A673 (cell line): ENCODE data around the gene NQO1. TPM values are rescaled to one million over a fixed set of nuclear protein-coding genes. Genes with fewer than 3 reads are reported as not detected.

Source experiments
- BruUV-seq: library from RNA; stranded (reverse); fragments of 400-500 nt; replicated peaks from 2 replicates; lab custom pipeline; 2021; lab: Mats Ljungman, UMichigan
- CTCF ChIA-PET: fragments of 300-600 bp; sonication (Branson Sonifier 250); formaldehyde crosslinking; loops from one replicate; lab custom pipeline; 2022; ENCODE audit warnings: antibody characterized with exemption; lab: Charles Lee
- POLR2A ChIA-PET: fragments of 300-600 bp; sonication (Branson Sonifier 250); formaldehyde crosslinking; loops from one replicate; lab custom pipeline; 2022; ENCODE audit warnings: antibody characterized with exemption; ENCODE audit not compliant: low non-redundant PET; lab: Charles Lee
- DNase-seq: peaks from one replicate; pipeline ENCODE4 v3.0.0-alpha.2; 2015; ENCODE audit warnings: low spot score
- H3K27ac ChIP-seq: fragments of 200-600 bp; sonication (generic); 2 replicates; pipeline ENCODE4 v1.5.1; 2016; ENCODE audit warnings: mixed run types, low read depth, mild to moderate bottlenecking, mixed read lengths, antibody characterized with exemption, low read length; ENCODE audit not compliant: poor library complexity, severe bottlenecking
- H3K27me3 ChIP-seq: fragments of 200-600 bp; sonication (generic); replicated peaks from 2 replicates; pipeline ENCODE4 v1.6.1; 2017; ENCODE audit warnings: mixed run types, low read depth, mild to moderate bottlenecking, mixed read lengths, antibody characterized with exemption, low read length; ENCODE audit not compliant: insufficient read depth, poor library complexity
- H3K36me3 ChIP-seq: fragments of 200-600 bp; sonication (generic); 2 replicates; pipeline ENCODE4 v1.6.1; 2016; ENCODE audit warnings: mixed run types, mild to moderate bottlenecking, mixed read lengths, antibody characterized with exemption, low read length; ENCODE audit not compliant: insufficient read depth, poor library complexity, severe bottlenecking
- H3K4me1 ChIP-seq: fragments of 200-600 bp; sonication (generic); 2 replicates; pipeline ENCODE4 v1.6.1; 2017; ENCODE audit warnings: mixed run types, mild to moderate bottlenecking, mixed read lengths, antibody characterized with exemption, low read length; ENCODE audit not compliant: insufficient read depth, poor library complexity, severe bottlenecking
- H3K4me3 ChIP-seq: fragments of 200-600 bp; sonication (generic); 2 replicates; pipeline ENCODE4 v1.5.1; 2016; ENCODE audit warnings: low read depth, mixed run types, mild to moderate bottlenecking, mixed read lengths, low read length; ENCODE audit not compliant: poor library complexity, severe bottlenecking
- H3K9me3 ChIP-seq: fragments of 200-600 bp; sonication (generic); 2 replicates; pipeline ENCODE4 v1.6.1; 2016; ENCODE audit warnings: mixed run types, low read depth, mild to moderate bottlenecking, mixed read lengths, antibody characterized with exemption, low read length; ENCODE audit not compliant: poor library complexity, severe bottlenecking
- EZH2 ChIP-seq: fragments of 200-600 bp; sonication (generic); IDR thresholded peaks from 2 replicates; pipeline ENCODE4 v1.6.1; 2017; ENCODE audit warnings: borderline replicate concordance, low read depth, mild to moderate bottlenecking, mixed read lengths, antibody characterized with exemption, low read length; ENCODE audit not compliant: poor library complexity, severe bottlenecking
- intact Hi-C: fragments of 100-400 bp; cut with micrococcal nuclease; formaldehyde crosslinking; loops from one replicate; pipeline ENCODE4 v1.10.0; 2022; ENCODE audit not compliant: unreplicated experiment
- total RNA-seq: library from RNA; stranded (reverse); gene quantifications from 2 replicates; pipeline ENCODE4 v1.2.3, GENCODE V29; 2021
- TF ChIP-seq, protein P1 (sequence below): fragments of 300-800, 200-600 bp; sonication (generic); conservative IDR thresholded peaks from 2 replicates; pipeline ENCODE4 v1.5.1; 2017; ENCODE audit warnings: low read depth, mild to moderate bottlenecking, antibody characterized with exemption, low read length, moderate library complexity, mixed read lengths

Gene NQO1
- total RNA-seq, 1 experiment from 2014 or later: 61.7 TPM

DNA sequence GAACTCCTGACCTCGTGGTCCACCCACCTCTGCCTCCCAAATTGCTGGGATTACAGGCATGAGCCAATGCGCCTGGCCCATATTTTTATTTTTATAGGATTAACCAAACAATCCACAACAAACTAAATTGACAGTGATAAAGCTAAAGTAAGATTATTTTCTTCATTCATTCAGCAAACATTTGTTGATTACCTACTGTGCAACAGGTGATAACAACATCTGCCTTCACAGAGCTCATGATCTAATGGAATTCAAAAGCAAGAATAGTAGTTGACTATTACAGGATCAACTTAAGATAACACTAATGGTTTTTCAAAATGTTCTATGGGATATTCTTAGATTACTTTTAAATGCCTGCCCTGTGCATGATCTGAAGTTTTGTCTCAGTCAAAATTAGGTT is 37.8 kb downstream of the NQO1 start:
- CTCF ChIA-PET: no interaction called here
- no peaks in the 10 kb centered on the region for H3K27me3 ChIP-seq
- no peaks in the 10 kb centered on the region for H3K4me1 ChIP-seq
- DNase-seq: no peak
- no peak overlapping the region for H3K27ac ChIP-seq
- no TSS peak for BruUV-seq
- no peak overlapping the region for H3K4me3 ChIP-seq
- H3K36me3 ChIP-seq: peaks cover 26% of the 10 kb centered on the region
- no peaks in the 10 kb centered on the region for H3K9me3 ChIP-seq
- intact Hi-C loops: no loop called here
- no peak for TF ChIP-seq EZH2
- TF ChIP-seq, protein P1, sequence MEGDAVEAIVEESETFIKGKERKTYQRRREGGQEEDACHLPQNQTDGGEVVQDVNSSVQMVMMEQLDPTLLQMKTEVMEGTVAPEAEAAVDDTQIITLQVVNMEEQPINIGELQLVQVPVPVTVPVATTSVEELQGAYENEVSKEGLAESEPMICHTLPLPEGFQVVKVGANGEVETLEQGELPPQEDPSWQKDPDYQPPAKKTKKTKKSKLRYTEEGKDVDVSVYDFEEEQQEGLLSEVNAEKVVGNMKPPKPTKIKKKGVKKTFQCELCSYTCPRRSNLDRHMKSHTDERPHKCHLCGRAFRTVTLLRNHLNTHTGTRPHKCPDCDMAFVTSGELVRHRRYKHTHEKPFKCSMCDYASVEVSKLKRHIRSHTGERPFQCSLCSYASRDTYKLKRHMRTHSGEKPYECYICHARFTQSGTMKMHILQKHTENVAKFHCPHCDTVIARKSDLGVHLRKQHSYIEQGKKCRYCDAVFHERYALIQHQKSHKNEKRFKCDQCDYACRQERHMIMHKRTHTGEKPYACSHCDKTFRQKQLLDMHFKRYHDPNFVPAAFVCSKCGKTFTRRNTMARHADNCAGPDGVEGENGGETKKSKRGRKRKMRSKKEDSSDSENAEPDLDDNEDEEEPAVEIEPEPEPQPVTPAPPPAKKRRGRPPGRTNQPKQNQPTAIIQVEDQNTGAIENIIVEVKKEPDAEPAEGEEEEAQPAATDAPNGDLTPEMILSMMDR: no peak
- POLR2A ChIA-PET: no interaction called here

DNA sequence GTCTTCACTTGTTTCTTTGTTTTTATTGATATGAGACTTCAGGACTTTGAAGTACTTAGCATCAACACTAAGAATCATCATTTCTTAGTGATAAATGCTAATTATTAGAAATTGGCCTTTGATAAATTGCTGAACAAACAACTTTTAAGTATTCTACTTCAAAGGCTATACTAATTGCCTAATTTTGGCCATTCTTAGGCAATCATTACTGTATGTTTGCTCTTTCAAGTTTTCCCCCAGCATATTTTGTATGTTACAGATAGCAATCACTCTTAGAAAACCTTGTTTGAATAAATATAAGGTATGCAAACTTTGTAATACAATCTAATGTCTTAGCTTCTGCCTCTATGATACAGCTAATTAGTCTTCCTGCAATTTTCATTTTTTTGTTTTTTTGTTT is 46.0 kb downstream of the NQO1 start:
- ChIA-PET CTCF (no interaction called here), POLR2A (no interaction called here)
- Histone ChIP-seq H3K4me3 (no peak overlapping the region), H3K27me3 (no peaks in the 10 kb centered on the region), H3K36me3 (peaks cover 15% of the 10 kb centered on the region), H3K4me1 (no peaks in the 10 kb centered on the region), H3K27ac (no peak overlapping the region), H3K9me3 (no peaks in the 10 kb centered on the region)
- no peak for TF ChIP-seq EZH2
- TF ChIP-seq, protein P1: no peak
- intact Hi-C loops: no loop called here
- no peak for DNase-seq
- BruUV-seq: no TSS peak

DNA sequence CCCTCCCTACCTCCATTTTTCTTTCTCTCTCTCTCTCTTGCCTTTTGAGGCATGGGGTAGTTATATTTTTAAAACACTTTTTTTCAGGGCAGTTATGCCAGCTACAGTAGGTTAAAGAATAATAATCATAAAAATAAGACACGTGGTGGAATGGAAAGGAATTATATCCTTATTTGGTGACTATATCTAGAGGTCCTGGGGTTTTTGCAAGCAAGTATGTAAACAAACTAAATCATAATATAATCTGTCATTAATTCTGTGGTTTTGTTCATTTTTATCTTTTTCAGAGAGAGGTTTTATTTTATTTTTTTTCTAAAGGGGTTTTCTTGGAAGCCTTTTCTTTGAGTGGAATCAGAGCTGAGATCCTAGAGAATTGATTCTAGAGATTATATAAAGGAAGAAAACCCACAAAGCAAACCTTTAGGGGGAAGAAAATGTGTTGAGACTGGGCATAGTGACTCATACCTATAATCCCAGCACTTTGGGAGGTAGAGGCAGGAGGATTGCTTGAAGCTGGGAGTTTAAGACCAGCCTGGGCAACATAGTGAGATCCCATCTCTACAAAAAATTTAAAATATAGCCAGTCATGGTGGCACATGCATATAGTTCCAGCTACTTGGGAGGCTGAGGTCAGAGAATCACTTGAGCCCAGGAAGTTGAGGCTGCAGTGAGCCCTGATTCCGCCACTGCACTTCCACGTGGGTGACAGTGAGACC is 53.2 kb downstream of the NQO1 start:
- no peak for DNase-seq
- TF ChIP-seq, protein P1: no peak
- TF ChIP-seq EZH2: no peak
- Histone ChIP-seq H3K9me3 (no peaks in the 10 kb centered on the region), H3K4me1 (no peaks in the 10 kb centered on the region), H3K27ac (no peak overlapping the region), H3K4me3 (no peak overlapping the region), H3K36me3 (peaks cover 11% of the 10 kb centered on the region), H3K27me3 (no peaks in the 10 kb centered on the region)
- ChIA-PET POLR2A (no interaction called here), CTCF (no interaction called here)
- intact Hi-C loops: no loop called here
- BruUV-seq: no TSS peak
